ENCODE results near the gene ACADS.

The ACADS gene

GRCh38 chr12:120760349-120761254, 35.0 kb downstream of the ACADS start:
- DNase-seq, result peak; percentile 65
- peaks cover 9% of the 10 kb centered on the region for H3K36me3 Mint-ChIP-seq
- peaks cover under 1% of the 10 kb centered on the region for H3K9me3 Mint-ChIP-seq
- peak overlapping the region; percentile 90 for H3K27ac Mint-ChIP-seq
- peak overlapping the region; percentile 20 for H3K4me3 Mint-ChIP-seq
- peaks cover 23% of the 10 kb centered on the region for H3K4me1 Mint-ChIP-seq
- H3K27me3 Mint-ChIP-seq, result no peaks in the 10 kb centered on the region
- CTCF ChIA-PET, result interaction anchor here (1.1 kb wide), 1 partner anchor 84 kb away, joined by 3 read pairs; no protein-coding TSS in a partner anchor

GRCh38 chr12:120761519-120761934, 35.9 kb downstream of the ACADS start:
- H3K27ac Mint-ChIP-seq, result peak overlapping the region; percentile 90
- H3K9me3 Mint-ChIP-seq, result no peaks in the 10 kb centered on the region
- no peak for DNase-seq
- peaks cover 23% of the 10 kb centered on the region for H3K4me1 Mint-ChIP-seq
- H3K27me3 Mint-ChIP-seq, result no peaks in the 10 kb centered on the region
- H3K36me3 Mint-ChIP-seq, result peaks cover 13% of the 10 kb centered on the region
- no peak overlapping the region for H3K4me3 Mint-ChIP-seq
- CTCF ChIA-PET, result interaction anchor here (1.1 kb wide), 1 partner anchor 83 kb away, joined by 3 read pairs; no protein-coding TSS in a partner anchor

- H3K27ac Mint-ChIP-seq, result peak overlapping the region; percentile 90
- no peak for DNase-seq
- peaks cover 23% of the 10 kb centered on the region for H3K4me1 Mint-ChIP-seq
- H3K9me3 Mint-ChIP-seq, result no peaks in the 10 kb centered on the region
- H3K36me3 Mint-ChIP-seq, result peaks cover 16% of the 10 kb centered on the region
- CTCF ChIA-PET, result interaction anchor here (1.1 to 1.3 kb wide), 2 partner anchors 83 to 115 kb away, joined by 3 read pairs; no protein-coding TSS in a partner anchor
- no peak overlapping the region for H3K4me3 Mint-ChIP-seq
- H3K27me3 Mint-ChIP-seq, result no peaks in the 10 kb centered on the region
These were observed 36.5 kb downstream of the ACADS start for GRCh38 chr12:120762086-120762485.

- Mint-ChIP-seq H3K27ac (no peak overlapping the region), H3K9me3 (no peaks in the 10 kb centered on the region), H3K27me3 (no peaks in the 10 kb centered on the region), H3K4me1 (peaks cover 23% of the 10 kb centered on the region), H3K4me3 (no peak overlapping the region), H3K36me3 (peaks cover 20% of the 10 kb centered on the region)
- CTCF ChIA-PET, result interaction anchor here (1.3 kb wide), 1 partner anchor 116 kb away, joined by 3 read pairs; no protein-coding TSS in a partner anchor
- no peak for DNase-seq
These were observed 37.6 kb downstream of the ACADS start for GRCh38 chr12:120763250-120763649.

GRCh38 chr12:120764816-120765215, 39.2 kb downstream of the ACADS start:
- peaks cover 22% of the 10 kb centered on the region for H3K36me3 Mint-ChIP-seq

GRCh38 chr12:120766566-120766965, 40.9 kb downstream of the ACADS start:
- Mint-ChIP-seq H3K9me3 (no peaks in the 10 kb centered on the region), H3K36me3 (peaks cover 30% of the 10 kb centered on the region), H3K27ac (no peak overlapping the region), H3K4me3 (no peak overlapping the region), H3K4me1 (peaks cover 10% of the 10 kb centered on the region), H3K27me3 (no peaks in the 10 kb centered on the region)
- no peak for DNase-seq
- CTCF ChIA-PET, result interaction anchor here (0.6 kb wide), 2 partner anchors 18 to 140 kb away, joined by 3 read pairs; no protein-coding TSS in a partner anchor

More at GRCh38 chr12:120764816-120765215, 39.2 kb downstream of the ACADS start:
- Mint-ChIP-seq H3K9me3 (no peaks in the 10 kb centered on the region), H3K4me3 (no peak overlapping the region), H3K4me1 (peaks cover 16% of the 10 kb centered on the region), H3K27ac (no peak overlapping the region), H3K27me3 (no peaks in the 10 kb centered on the region)
- DNase-seq, result no peak
- CTCF ChIA-PET, result interaction anchor here (1.3 kb wide), 1 partner anchor 116 kb away, joined by 3 read pairs; no protein-coding TSS in a partner anchor

- peaks cover 33% of the 10 kb centered on the region for H3K36me3 Mint-ChIP-seq
- no peaks in the 10 kb centered on the region for H3K9me3 Mint-ChIP-seq
- DNase-seq, result no peak
- CTCF ChIA-PET, result interaction anchor here (0.6 kb wide), 1 partner anchor 19 kb away, joined by 3 read pairs; no protein-coding TSS in a partner anchor
- H3K4me3 Mint-ChIP-seq, result no peak overlapping the region
- H3K27ac Mint-ChIP-seq, result no peak overlapping the region
- H3K4me1 Mint-ChIP-seq, result peaks cover 4% of the 10 kb centered on the region
- H3K27me3 Mint-ChIP-seq, result no peaks in the 10 kb centered on the region
These were observed 41.7 kb downstream of the ACADS start for GRCh38 chr12:120767071-120768024.

GRCh38 chr12:120771097-120771496, 45.5 kb downstream of the ACADS start:
- Mint-ChIP-seq H3K36me3 (peaks cover 39% of the 10 kb centered on the region), H3K9me3 (no peaks in the 10 kb centered on the region), H3K27me3 (no peaks in the 10 kb centered on the region), H3K27ac (no peak overlapping the region), H3K4me3 (no peak overlapping the region), H3K4me1 (peaks cover 11% of the 10 kb centered on the region)
- DNase-seq, result no peak
- CTCF ChIA-PET, result interaction anchor here (1.2 kb wide), 1 partner anchor 125 kb away, joined by 3 read pairs; no protein-coding TSS in a partner anchor

GRCh38 chr12:120774169-120774916, 48.7 kb downstream of the ACADS start:
- Mint-ChIP-seq H3K36me3 (peaks cover 34% of the 10 kb centered on the region), H3K4me3 (no peak overlapping the region), H3K27ac (no peak overlapping the region), H3K27me3 (no peaks in the 10 kb centered on the region), H3K4me1 (peaks cover 11% of the 10 kb centered on the region), H3K9me3 (no peaks in the 10 kb centered on the region)
- no peak for DNase-seq
- CTCF ChIA-PET, result no interaction called here

- Mint-ChIP-seq H3K36me3 (peaks cover 32% of the 10 kb centered on the region), H3K4me3 (no peak overlapping the region), H3K9me3 (no peaks in the 10 kb centered on the region), H3K27me3 (no peaks in the 10 kb centered on the region), H3K27ac (no peak overlapping the region), H3K4me1 (peaks cover 11% of the 10 kb centered on the region)
- DNase-seq, result no peak
- CTCF ChIA-PET, result interaction anchor here (0.6 to 1.6 kb wide), 2 partner anchors 10 to 196 kb away, joined by 4 to 5 read pairs; no protein-coding TSS in a partner anchor
These were observed 50.4 kb downstream of the ACADS start for GRCh38 chr12:120775862-120776552.

- H3K27me3 Mint-ChIP-seq, result no peaks in the 10 kb centered on the region
- peaks cover 17% of the 10 kb centered on the region for H3K4me1 Mint-ChIP-seq
- peak overlapping the region; percentile 67 for H3K27ac Mint-ChIP-seq
- no peaks in the 10 kb centered on the region for H3K9me3 Mint-ChIP-seq
- H3K4me3 Mint-ChIP-seq, result no peak overlapping the region
- peaks cover 22% of the 10 kb centered on the region for H3K36me3 Mint-ChIP-seq
- no peak for DNase-seq
- CTCF ChIA-PET, result no interaction called here
These were observed 57.6 kb downstream of the ACADS start for GRCh38 chr12:120783197-120783596.

- H3K9me3 Mint-ChIP-seq, result no peaks in the 10 kb centered on the region
- no peak overlapping the region for H3K27ac Mint-ChIP-seq
- peaks cover 28% of the 10 kb centered on the region for H3K36me3 Mint-ChIP-seq
- peaks cover 17% of the 10 kb centered on the region for H3K4me1 Mint-ChIP-seq
- no peak for DNase-seq
- H3K27me3 Mint-ChIP-seq, result no peaks in the 10 kb centered on the region
- no peak overlapping the region for H3K4me3 Mint-ChIP-seq
- CTCF ChIA-PET, result interaction anchor here (0.6 to 0.9 kb wide), 2 partner anchors 136 to 187 kb away, joined by 3 read pairs; no protein-coding TSS in a partner anchor
These were observed 59.2 kb downstream of the ACADS start for GRCh38 chr12:120784804-120785203.

GRCh38 chr12:120787889-120788288, 62.3 kb downstream of the ACADS start:
- DNase-seq, result no peak
- no peak overlapping the region for H3K4me3 Mint-ChIP-seq
- CTCF ChIA-PET, result interaction anchor here (1.7 kb wide), 1 partner anchor 184 kb away, joined by 3 read pairs; no protein-coding TSS in a partner anchor
- H3K4me1 Mint-ChIP-seq, result peaks cover 9% of the 10 kb centered on the region
- H3K27me3 Mint-ChIP-seq, result no peaks in the 10 kb centered on the region
- peaks cover under 1% of the 10 kb centered on the region for H3K9me3 Mint-ChIP-seq
- peaks cover 20% of the 10 kb centered on the region for H3K36me3 Mint-ChIP-seq
- no peak overlapping the region for H3K27ac Mint-ChIP-seq

Measured in activated naive CD4-positive, alpha-beta T cell treated with anti-CD3 and anti-CD28 coated beads, Interleukin-2, amount 10 ng/mL, durations not matched to agents 7 days and 5 days (primary cell).